Activated gamma-delta T cell treated with anti-CD3 and anti-CD28 coated beads, Interleukin-2, amount 50 U/mL, for 16 hours (primary cell): ENCODE measurements around the gene FAM124B.

Experiments
- DNase-seq: peaks from one replicate; pipeline ENCODE4 v3.0.0-alpha.2; 2020; ENCODE audit warnings: low read depth

Gene FAM124B

GRCh38 chr2:224381521-224382279 lies 20.2 kb downstream of the FAM124B start:
- no peak for DNase-seq

DNA sequence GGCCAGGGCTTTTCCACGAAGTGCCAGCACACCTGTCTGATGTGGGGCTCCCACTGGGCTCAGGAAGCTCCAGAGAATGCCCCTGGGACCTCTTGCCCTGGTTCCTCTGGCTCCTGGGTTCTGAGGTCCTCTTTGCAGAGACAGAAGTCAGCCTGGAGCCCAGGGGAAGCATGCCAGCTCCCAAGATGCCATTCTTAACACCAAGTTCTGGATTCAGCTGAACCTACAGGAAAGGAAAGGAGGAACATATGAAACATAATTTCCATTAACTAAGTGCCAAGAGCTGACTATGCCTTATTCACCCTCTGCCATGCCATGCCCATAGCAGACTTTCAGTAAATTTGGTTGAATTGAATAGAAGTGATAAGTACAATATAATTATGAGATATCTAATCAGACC lies 21.9 kb downstream of the FAM124B start:
- DNase-seq = no peak

GRCh38 chr2:224379172-224379571 lies 22.7 kb downstream of the FAM124B start:
- DNase-seq = no peak

GRCh38 chr2:224378701-224379097 lies 23.2 kb downstream of the FAM124B start:
- no peak for DNase-seq

DNA sequence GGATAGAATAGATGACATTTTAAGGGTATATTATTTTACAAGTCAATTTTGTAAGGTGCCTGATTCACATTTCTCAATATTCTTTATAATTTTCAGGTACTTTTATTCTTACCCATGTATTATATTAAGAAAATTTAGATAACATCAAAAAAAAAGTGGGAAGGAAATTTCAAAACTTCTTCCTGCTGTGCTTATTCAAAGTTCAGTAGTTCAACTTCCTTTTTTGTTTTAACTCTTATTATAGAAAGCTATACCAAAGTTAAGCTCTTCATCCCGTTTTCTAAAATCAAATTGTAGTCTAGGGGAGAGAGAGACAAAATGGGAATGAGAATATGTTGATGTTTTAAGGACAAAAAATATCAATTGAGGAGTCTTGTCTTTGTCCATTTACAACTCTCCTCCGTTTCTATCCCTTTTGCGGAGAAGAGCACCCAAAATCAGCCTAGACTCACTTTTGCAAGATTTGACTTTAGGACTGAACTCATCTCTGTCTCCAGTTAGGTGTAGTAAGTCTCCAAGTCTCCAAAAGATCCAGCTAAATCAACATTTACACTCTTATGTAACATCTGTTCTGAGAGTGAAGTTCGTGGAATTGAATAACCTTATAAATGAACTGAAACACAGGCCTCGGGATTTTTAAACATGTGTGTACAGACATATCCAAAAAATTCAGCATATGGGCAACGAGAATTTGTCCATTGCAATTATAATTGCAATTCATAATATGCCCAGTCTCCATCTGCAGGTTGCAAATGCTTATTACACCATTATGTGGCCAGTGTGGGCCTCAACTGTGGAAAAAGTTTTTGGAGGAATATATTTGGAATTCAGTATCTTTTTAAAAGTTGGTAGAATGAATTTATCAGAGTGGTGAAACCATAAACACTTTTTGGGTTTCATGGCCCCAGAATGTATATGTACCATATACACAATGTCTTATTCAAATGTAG lies 23.9 kb downstream of the FAM124B start:
- no peak for DNase-seq

- DNase-seq = no peak
Measured at GRCh38 chr2:224372641-224373040, 29.3 kb downstream of the FAM124B start.

GRCh38 chr2:224369028-224369632 lies 32.8 kb downstream of the FAM124B start:
- no peak for DNase-seq

- no peak for DNase-seq
Measured at GRCh38 chr2:224366267-224366844, 35.6 kb downstream of the FAM124B start.

DNA sequence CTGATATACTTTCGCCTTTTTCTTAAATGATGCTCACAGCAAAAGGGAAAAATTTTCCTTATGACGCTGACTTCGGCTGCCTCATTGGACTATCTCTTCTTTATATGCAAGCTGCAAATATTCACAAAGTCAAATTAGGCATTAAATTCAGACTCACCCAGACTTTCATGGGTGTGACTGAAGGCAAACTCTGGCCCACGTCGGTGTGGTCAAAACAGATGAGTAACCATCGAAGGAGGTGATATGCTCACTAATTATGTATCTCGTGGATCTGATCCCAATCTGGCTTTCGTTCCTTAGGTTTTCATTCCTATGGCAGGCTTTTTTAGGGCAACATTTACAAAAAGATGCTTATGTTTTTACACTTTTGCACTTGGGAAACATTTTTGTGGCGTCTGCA lies 36.6 kb downstream of the FAM124B start:
- DNase-seq = no peak

DNA sequence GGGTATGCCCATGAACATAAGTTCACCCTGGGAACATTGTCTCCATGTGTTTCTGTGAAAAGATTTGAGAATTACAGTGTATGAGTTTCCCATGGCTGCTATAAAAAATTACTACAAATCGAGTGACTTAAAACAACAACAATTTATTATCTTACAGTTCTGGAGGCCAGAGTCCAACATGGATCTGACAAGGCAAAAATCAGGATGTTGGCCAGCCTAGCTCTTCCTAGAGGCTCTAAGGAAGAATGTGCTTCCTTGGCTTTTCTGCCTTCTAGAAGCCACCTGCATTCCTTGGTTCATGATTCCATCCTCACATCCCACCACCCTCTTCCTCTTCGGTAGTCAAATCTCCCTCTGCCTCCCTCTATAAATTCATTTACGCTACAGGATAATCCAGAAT lies 38.6 kb downstream of the FAM124B start:
- DNase-seq = no peak

DNA sequence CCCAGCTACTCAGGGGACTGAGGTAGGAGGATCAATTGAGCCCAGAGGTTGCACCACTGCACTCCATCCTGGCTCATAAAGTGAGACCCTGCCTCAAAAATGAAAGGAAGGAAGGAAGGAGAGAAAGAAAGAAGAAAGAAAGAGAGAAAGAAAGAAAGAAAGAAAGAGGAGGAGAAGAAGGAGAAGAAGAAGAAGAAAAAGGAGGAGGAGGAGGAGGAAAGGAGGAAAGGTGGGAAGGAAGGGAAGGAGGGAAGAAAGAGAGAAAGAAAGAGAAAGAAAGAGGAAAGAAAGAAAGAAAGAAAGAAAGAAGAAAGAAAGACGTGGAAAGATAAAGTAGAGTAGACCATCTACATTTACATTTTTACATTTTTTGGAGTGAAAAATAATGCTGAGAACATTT lies 39.8 kb downstream of the FAM124B start:
- DNase-seq = no peak

DNA sequence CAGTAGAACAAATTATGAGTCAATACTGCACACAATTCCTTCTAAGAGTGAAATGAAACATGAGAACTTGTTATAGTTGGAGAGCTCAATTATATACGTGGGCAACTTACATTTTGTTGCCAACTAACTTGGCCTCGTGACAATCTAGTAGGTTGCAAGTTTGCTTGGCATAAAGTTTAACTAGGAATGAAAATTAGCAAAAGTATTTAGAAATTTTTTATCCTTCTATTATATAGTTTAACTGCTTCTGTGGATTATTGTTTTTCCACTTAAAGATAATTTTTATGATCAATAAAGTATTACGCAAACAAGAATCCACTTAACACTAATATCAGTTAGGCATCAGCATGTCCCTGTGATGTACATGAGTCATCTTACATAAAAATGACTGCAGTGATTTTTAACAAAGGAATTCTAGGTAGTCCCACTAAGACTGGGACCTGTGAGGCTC lies 41.1 kb downstream of the FAM124B start:
- no peak for DNase-seq

DNA sequence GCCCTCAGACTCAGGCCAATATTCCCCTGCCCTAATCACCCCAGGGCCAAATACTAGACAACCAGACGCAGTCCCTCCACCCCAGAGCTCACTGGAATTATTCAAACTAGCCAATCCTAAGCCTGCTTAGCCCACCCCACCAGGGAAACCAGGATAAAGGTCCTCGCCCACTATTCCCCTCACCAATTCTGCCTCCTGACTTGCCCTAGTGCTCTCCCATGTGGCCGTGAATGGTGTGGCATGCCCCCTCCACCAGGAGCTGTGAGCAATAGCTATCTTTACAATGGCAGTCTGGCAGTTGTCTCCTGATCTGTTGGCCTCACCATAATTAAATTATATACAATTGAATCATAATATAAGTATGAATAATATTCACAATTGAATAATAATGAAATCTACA lies 42.3 kb downstream of the FAM124B start:
- DNase-seq = no peak

DNA sequence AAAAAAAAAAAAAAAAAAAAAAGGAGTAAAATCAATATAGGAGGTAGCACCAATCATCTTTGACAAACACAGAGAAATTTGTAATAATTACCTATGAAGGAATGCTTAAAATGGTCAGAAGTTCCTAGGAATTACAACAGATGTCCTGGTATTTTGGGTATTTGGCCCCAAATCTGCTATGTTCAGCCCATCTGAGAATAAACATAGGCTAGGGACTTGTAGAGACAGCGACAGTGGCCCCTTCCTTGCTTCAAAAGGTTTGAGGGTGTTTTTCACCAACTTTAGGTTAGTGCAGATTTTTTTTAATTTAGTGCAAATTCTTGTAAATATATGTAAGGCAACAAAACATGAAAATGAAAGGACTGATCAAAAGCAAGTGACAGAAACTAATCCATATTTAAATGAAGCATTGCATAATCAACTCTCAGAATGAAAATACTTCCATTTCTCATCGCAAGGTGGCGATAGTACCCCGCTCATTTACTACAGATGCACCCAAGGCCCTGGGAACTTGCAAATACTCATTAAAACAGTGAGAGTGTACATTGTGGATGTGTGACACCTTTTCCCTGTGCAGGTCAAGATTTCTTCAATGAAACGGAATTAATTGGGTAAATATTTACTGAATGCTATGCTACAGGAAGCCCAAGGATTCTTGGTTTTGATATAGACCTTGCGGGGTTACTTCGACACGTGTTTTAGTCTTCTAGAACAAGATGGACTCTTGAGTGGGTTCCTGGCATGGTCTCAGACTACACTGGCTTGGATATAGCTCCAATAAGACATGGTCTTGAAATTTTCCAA lies 44.6 kb downstream of the FAM124B start:
- DNase-seq = peak; percentile 34

DNA sequence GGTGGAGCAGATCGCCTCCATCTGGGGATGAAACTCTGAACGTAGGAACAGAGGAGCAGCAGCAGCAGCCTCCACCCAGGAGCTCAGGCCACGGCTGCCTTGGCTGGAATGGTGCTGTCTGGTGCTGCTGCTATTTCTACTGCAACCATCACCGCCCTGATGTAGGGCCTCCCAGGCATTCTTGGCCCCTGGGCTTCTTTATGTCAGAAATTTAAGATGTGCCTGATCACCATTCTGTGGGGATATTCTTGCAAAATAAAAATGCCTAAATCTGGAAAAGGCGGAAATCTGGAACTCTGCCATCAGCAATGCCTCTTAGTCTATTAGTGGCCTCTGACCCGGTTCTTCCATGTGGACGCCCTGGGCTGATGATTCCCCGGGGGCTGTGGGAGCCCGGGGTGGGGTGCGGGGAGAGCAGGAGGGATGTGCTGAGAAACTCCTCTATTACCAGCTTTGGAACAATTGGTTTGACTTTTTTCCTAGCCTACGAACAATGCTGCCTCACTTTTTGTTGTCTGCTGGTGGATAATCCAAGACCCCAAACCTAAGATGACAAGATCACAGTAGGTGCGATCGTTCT lies 47.2 kb downstream of the FAM124B start:
- DNase-seq = no peak

GRCh38 chr2:224350703-224351102 lies 51.2 kb downstream of the FAM124B start:
- DNase-seq = no peak

DNA sequence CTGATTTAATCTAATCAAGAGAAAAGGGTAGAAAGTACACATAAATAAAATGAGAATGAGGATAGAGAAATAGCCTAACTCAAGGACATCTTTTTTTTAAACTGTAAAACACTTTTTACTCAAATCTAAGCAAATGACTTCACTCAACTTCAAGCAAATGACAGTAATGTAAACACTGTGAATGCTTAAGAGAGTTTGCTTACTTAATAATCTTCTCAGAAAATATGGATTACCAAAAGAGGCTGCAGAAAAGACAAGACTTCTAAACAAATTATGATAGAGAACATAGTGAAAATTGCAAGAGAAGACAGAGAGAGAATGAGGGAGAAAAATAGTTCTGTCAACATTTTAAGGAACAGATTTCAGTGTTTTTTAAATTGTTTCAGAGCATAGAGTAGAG lies 52.5 kb downstream of the FAM124B start:
- no peak for DNase-seq

- DNase-seq = no peak
Measured at GRCh38 chr2:224347176-224348051, 54.5 kb downstream of the FAM124B start.

- DNase-seq = no peak
Measured at GRCh38 chr2:224345492-224345891, 56.4 kb downstream of the FAM124B start.

DNA sequence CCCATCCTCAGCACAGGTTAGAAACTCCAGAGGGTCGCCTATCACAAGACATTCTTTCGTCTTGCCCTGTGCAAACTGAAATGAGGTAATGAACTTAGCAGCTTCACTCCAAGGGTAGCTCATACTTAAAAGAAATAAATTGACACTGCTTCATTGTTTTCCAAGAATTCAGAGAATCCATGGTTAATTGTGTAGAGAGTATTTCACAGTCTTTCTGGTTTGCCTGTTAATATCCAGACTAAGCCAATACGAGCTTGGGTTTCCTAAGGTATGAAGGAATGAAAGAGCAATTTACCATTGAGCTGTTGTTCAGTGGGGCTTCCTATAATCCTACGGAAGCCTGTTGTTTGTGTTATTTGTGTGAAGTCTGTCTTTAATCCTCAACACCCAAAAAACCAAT lies 58.7 kb downstream of the FAM124B start:
- no peak for DNase-seq
